CD4-positive, alpha-beta T cell (primary cell): ENCODE measurements around the gene STX8. TPM values are rescaled to one million over a fixed set of nuclear protein-coding genes. Genes with fewer than 3 reads are reported as not detected.

Source experiments
- ATAC-seq: fragments of 200-7000 bp; cut with Tn5 transposase; one replicate; pipeline ENCODE4 v1.10.0; 2022; ENCODE audit warnings: mild to moderate bottlenecking; ENCODE audit not compliant: poor library complexity
- CTCF ChIA-PET: fragments of 350-600 bp; sonication (Branson Sonifier 250); formaldehyde crosslinking; loops from one replicate; lab custom pipeline; 2021; ENCODE audit warnings: antibody characterized with exemption, inconsistent platforms; lab: Charles Lee
- POLR2A ChIA-PET: fragments of 350-600 bp; sonication (Branson Sonifier 250); formaldehyde crosslinking; loops from one replicate; lab custom pipeline; 2021; ENCODE audit warnings: antibody characterized with exemption, inconsistent platforms; lab: Charles Lee
- DNase-seq, 14 experiments: peaks; one replicate each; pipeline ENCODE4 v3.0.0-alpha.2; 2013 to 2020; ENCODE audit warnings: mixed read lengths in 2 of 14
- H3K27ac ChIP-seq, 2 donors: one replicate each; pipeline versions ENCODE4 v1.5.1 to v1.7.0; 2013; ENCODE audit warnings: low read length in 2 of 2, low read depth in 1 of 2, mild to moderate bottlenecking in 1 of 2
- H3K27me3 ChIP-seq, 2 experiments: 1 replicate in 1 of 2; 2 replicates in 1 of 2; pipeline versions ENCODE4 v1.6.1 to v1.7.0; 2013; ENCODE audit warnings: low read length in 2 of 2, control low read depth in 1 of 2, mild to moderate bottlenecking in 1 of 2, moderate library complexity in 1 of 2; ENCODE audit not compliant: insufficient read depth in 2 of 2, control insufficient read depth in 1 of 2
- H3K36me3 ChIP-seq: one replicate; pipeline ENCODE4 v1.6.1; 2013; ENCODE audit warnings: low read length, control low read depth; ENCODE audit not compliant: insufficient read depth
- H3K4me1 ChIP-seq: one replicate; pipeline ENCODE4 v1.6.1; 2013; ENCODE audit warnings: low read length, control low read depth; ENCODE audit not compliant: insufficient read depth
- H3K4me3 ChIP-seq: one replicate; pipeline ENCODE4 v1.5.1; 2013; ENCODE audit warnings: mild to moderate bottlenecking, low read length, moderate library complexity
- H3K9me3 ChIP-seq, 2 experiments: 1 replicate in 1 of 2; 2 replicates in 1 of 2; pipeline versions ENCODE4 v1.6.1 to v1.7.0; 2013; ENCODE audit warnings: low read length in 2 of 2, mild to moderate bottlenecking in 2 of 2, control low read depth in 1 of 2, moderate library complexity in 1 of 2; ENCODE audit not compliant: control insufficient read depth in 1 of 2, insufficient read depth in 1 of 2
- H3K27ac Mint-ChIP-seq: one replicate; pipeline ENCODE4 v1.8.0; 2020; ENCODE audit warnings: mixed read lengths
- H3K27me3 Mint-ChIP-seq: one replicate; pipeline ENCODE4 v1.8.0; 2021; ENCODE audit warnings: mixed read lengths
- H3K36me3 Mint-ChIP-seq: one replicate; pipeline ENCODE4 v1.8.0; 2021; ENCODE audit warnings: low read depth, mixed read lengths
- H3K4me1 Mint-ChIP-seq: one replicate; pipeline ENCODE4 v1.8.0; 2021; ENCODE audit warnings: low read depth, mixed read lengths
- H3K4me3 Mint-ChIP-seq: one replicate; pipeline ENCODE4 v1.8.0; 2020; ENCODE audit warnings: mild to moderate bottlenecking, mixed read lengths
- H3K9me3 Mint-ChIP-seq: one replicate; pipeline ENCODE4 v1.8.0; 2020; ENCODE audit warnings: mixed read lengths
- CTCF ChIP-seq: fragments of 200-600 bp; IDR thresholded peaks from one replicate; pipeline ENCODE4 v1.8.0; 2022; ENCODE audit warnings: antibody characterized with exemption, mild to moderate bottlenecking
- intact Hi-C, 2 experiments: fragments of 100-400 bp; cut with DNase I in 1 of 2; cut with micrococcal nuclease in 1 of 2; formaldehyde crosslinking; loops; one replicate each; pipeline versions ENCODE4 v1.15.1 to v1.9.0; 2023 to 2025; cut with DNase I, micrococcal nuclease
- total RNA-seq, 174 experiments: library from RNA in 2 of 174; stranded (reverse) in 2 of 174; gene quantifications; one replicate each; pipeline ENCODE4 v1.2.3 and lab custom pipeline; 2021 to 2026

The STX8 gene
- total RNA-seq, 2 experiments from 2014 or later: 52.2 to 63.2 TPM

- Mint-ChIP-seq H3K9me3 (no peaks in the 10 kb centered on the region), H3K27ac (no peak overlapping the region), H3K27me3 (no peaks in the 10 kb centered on the region), H3K36me3 (peaks cover 63% of the 10 kb centered on the region), H3K4me3 (no peak overlapping the region), H3K4me1 (no peaks in the 10 kb centered on the region)
- DNase-seq (no peak), ATAC-seq (no peak)
- no peaks in the 10 kb centered on the region for H3K27me3 ChIP-seq
- ChIA-PET POLR2A (no interaction called here), CTCF (no interaction called here)
- H3K4me1 ChIP-seq: no peaks in the 10 kb centered on the region
- intact Hi-C loops: no loop called here
- H3K27ac ChIP-seq: no peak overlapping the region
- no peak for TF ChIP-seq CTCF
- no peaks in the 10 kb centered on the region for H3K9me3 ChIP-seq
- peaks cover 11% of the 10 kb centered on the region for H3K36me3 ChIP-seq
- H3K4me3 ChIP-seq: no peak overlapping the region
Measured at GRCh38 chr17:9484789-9485188, 90.8 kb downstream of the STX8 start.

- Histone ChIP-seq H3K4me3 (no peak overlapping the region), H3K27ac (no peak overlapping the region), H3K27me3 (no peaks in the 10 kb centered on the region), H3K36me3 (peaks cover 13% of the 10 kb centered on the region), H3K4me1 (no peaks in the 10 kb centered on the region), H3K9me3 (no peaks in the 10 kb centered on the region)
- no peak for TF ChIP-seq CTCF
- H3K9me3 Mint-ChIP-seq: no peaks in the 10 kb centered on the region
- H3K36me3 Mint-ChIP-seq: peaks cover 25% of the 10 kb centered on the region
- CTCF ChIA-PET: no interaction called here
- POLR2A ChIA-PET: no interaction called here
- no peak overlapping the region for H3K4me3 Mint-ChIP-seq
- ATAC-seq (no peak), DNase-seq (no peak)
- intact Hi-C loops: no loop called here
- no peaks in the 10 kb centered on the region for H3K27me3 Mint-ChIP-seq
- H3K4me1 Mint-ChIP-seq: no peaks in the 10 kb centered on the region
- H3K27ac Mint-ChIP-seq: no peak overlapping the region
Measured at GRCh38 chr17:9479964-9480363, 95.7 kb downstream of the STX8 start.

- Mint-ChIP-seq H3K4me1 (peaks cover 3% of the 10 kb centered on the region), H3K4me3 (no peak overlapping the region), H3K27ac (no peak overlapping the region), H3K27me3 (no peaks in the 10 kb centered on the region), H3K9me3 (no peaks in the 10 kb centered on the region), H3K36me3 (peaks cover 14% of the 10 kb centered on the region)
- intact Hi-C loops: no loop called here
- no peak overlapping the region for H3K4me3 ChIP-seq
- no peak for ATAC-seq
- H3K27me3 ChIP-seq: no peaks in the 10 kb centered on the region
- DNase-seq: no peak
- CTCF ChIA-PET: no interaction called here
- no peak for TF ChIP-seq CTCF
- no peaks in the 10 kb centered on the region for H3K9me3 ChIP-seq
- no peaks in the 10 kb centered on the region for H3K4me1 ChIP-seq
- H3K27ac ChIP-seq: no peak overlapping the region
- H3K36me3 ChIP-seq: peaks cover 13% of the 10 kb centered on the region
- POLR2A ChIA-PET: no interaction called here
Measured at GRCh38 chr17:9478889-9479288, 96.7 kb downstream of the STX8 start.
